ENCODE data around the gene CLDND1.

GRCh38 chr3:98528474-98529346 lies 6.0 kb upstream of the CLDND1 start:
- TF ChIP-seq CTCF (conservative IDR thresholded peaks at IDR 0.05; ENCODE audit: low read depth in 2 of 2) (no peak), POLR2AphosphoS5 (IDR thresholded peaks at IDR 0.05; ENCODE audit: low read depth) (no peak)

Data from GM23338 (cell line).